Stimulated activated CD4-positive, alpha-beta T cell treated with anti-CD3 and anti-CD28 coated beads, TNF-alpha, amount 100 ng/mL, for 1 hour (primary cell): ENCODE results near the gene PSMF1.
A peak's percentile ranks its signal among the peaks of the same experiment; 100 is the strongest.

ENCODE experiments used
- DNase-seq, 3 donors: peaks; one replicate each; pipeline ENCODE4 v3.0.0-alpha.2; 2020; ENCODE audit warnings: low read depth in 3 of 3, low spot score in 1 of 3

The PSMF1 gene

DNA sequence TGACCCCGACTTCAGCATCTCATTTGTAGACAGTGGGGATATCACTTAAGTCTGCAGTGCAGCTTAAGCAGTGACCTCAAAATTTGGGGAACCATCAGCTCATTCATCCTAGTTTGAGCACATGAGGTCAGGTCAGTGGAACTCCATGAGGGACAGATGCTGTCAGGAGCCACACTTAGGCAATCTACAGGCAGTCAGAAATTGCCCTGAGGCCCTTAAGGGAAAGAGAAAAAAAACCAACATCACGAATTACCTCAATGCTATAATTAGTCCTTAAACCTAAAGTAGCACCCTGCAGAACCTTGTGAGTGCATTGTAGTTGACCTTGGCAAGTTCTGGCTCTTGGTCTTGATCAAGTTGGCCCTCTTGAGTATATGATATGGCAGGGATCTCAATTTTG, 45.3 kb downstream of the PSMF1 start:
- DNase-seq, result no peak

DNA sequence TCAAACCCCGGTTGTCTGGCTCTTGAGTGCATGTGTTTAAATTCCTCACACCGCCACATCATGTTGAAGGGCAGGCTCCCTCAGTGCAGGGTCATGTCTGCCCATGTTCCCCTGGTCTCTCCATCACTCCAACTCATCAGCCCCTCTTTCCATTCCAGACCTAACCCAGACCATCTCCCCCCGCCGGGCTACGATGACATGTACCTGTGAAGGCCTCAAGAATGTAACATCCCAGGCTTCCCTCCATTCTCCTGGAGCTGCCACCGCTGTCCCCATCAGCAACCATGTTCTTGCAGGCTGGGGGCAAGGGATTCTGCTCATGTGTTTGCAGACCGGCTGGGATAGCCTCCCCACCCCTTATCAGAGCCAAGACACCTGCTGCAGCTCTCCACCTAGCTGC, 46.5 kb downstream of the PSMF1 start:
- no peak for DNase-seq

DNA sequence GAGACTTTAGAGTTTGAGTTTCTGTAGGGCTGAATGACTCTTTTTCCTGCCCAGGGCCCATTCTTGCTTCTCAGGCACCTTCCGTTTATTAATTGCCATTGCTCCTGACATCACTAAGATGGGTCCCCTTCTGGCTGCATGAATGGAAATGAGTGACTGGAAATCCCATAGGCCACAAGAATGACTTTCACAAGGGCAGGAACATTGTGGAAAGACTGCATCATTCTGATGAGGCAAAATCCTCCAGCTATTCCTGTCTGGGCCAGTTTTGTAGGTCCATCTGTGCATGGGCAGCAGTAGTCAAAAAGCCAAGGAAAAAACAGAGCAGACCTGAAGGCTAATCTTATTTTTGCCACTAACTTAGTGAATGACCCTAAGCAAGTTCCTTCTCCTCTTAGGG, 47.1 kb downstream of the PSMF1 start:
- no peak for DNase-seq

DNA sequence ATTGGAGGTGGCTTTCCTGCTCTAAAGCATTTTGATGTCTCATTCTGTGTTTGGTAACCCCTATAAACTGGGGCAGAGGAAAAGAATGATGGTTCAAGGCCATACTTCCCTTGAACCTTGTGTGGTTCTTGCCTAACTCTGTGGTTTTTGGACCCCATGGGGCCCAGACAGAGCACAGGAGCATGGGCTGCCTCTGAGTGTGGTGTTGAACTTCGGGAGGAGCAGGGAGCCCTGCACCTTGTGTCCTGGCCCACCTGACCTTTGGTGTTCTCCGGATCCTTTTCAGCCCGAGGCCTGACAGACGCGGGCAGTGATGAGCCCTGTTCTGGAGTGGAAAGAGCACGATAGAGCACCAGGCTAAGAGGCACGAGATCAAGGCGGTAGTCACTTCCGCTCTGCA, 47.5 kb downstream of the PSMF1 start:
- no peak for DNase-seq

DNA sequence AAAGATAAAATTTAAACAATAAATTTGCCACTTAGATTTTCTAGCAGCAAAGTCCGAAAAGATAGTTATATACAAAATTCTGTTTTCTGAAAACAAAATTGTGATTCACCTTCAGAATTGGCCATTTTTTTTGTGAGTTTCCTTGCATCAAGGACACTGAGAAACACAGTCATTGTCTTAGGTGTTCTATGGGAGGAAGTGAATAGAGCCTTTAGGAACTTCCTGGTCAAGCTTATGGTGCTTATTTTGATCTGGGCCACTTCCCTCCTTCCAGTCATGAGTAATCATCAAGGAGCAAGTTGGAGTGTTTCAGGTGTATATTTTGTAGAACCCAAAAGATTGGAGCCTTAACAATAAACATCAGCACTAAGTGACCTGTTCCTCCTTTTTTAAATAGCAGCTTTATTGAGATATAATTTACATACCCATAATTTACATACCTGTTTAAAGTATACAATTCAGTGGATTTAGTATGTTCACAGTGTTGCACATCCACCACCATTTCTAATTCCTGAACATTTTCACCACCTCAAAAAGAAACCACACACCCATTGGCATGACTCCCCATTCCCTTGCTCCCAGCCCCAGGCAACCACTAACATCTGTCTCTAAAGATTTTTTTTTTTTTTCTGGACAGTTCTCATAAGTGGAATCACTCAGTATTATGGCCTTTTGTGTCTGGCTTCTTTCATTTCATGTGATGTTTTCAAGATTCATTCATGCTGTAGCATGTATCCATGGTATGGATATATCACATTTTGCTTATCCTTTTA, 48.7 kb downstream of the PSMF1 start:
- DNase-seq, result no peak

DNA sequence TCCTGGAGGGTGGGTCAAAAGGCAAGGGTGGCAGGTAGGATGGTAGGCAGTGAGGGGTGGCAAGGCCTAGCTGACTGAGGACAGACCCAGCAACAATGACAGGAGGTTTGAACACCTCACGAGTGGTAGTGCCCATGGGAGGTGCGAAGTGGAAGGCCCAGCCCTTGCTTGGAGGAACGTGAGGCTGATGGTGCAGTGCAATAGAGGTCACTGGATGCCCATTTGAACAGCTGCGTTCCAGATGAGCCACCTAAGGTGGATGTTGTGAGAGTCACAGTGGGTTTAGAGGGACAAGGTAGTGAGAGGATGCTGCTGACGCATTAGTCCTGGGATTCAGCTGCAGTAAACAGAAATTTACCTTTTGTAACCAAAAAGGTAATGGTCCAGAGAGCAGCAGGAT, 50.8 kb downstream of the PSMF1 start:
- DNase-seq, result no peak

DNA sequence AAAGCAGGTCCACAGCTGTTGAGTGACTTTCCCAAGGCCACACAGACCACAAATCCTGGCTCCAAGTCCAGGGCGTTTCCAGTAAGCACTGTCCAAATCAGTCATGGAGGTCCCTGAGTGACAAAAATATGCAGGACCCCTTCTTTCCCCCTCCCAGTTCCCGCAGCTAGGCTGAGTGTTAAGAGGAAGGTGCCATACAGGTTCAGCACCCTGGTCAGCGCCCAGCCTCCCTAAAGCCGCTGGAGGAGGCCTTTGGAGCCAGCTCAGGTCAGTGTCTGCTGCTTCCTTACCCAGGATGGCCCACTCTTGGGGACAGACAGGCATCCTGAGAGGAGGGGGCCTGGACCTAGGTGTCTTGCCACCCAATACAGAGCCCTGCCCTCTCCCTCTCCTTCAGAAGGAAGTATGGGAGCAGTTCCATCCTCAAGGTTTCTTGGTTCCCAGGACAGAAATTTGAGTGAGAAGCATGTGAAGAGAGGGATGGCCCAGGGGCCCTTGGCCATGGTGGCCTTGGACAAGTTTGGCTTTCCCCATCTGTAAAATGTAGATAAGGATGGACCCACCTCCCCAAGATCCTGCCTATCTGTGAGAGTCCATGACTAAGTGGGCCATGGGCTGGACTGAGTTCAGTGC, 53.2 kb downstream of the PSMF1 start:
- DNase-seq, result no peak

DNA sequence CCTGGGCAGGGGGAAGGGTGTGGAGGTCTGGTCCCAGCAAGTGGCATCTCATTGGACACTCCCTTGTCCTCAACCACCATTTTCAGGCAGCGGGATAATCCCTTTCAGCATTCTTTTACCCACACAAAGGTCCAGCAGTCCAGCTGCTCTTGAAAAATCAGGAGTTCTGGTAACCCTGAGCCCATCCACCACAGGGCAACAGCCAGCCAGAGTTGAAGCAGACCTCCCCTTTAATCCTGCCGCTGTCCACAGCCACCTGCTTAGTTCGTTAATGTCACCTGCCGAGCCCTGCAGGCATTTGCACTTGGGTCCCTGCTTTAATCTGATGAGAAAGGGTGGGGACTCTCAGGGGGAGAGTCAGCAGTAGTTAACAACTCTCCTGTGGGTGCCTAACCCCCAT, 55.3 kb downstream of the PSMF1 start:
- no peak for DNase-seq

DNA sequence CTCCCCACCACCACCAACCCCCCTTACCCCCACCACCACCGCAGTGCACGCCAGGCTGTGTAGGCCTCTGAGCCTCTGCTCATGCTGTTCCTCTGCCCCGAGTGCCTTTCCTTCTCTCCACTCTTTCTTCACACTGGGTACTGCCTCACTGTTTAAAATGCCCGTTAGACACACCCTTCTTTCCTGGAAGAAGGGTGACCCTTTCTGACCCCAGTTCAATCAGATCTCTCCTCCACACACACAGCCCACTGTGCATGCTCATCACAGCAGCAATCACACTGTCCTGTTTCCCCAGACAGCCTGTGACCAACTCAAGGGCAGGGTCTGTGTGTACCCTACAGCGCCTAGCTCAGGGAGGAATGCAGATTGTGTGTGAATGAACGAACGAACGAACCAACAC, 56.4 kb downstream of the PSMF1 start:
- no peak for DNase-seq

DNA sequence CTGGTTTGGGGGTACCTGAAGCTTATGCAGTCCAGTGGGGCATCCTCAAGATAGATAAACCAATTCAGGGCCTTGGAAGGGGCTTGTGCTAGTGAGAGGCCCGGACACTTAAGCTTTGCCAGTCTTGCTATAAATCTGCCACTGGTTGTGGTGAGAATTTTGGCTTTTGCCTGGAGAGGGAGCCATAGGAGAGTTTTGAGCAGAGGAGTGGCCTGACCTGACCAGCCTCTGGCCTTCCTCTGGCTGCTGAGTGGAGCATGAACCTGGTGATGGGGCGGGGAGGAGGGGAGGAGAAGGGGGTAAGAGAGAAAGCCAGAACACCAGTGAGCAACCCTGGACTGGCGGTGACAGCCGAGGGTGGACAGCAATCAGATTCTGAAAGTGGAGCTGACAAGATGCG, 59.3 kb downstream of the PSMF1 start:
- DNase-seq, result no peak

DNA sequence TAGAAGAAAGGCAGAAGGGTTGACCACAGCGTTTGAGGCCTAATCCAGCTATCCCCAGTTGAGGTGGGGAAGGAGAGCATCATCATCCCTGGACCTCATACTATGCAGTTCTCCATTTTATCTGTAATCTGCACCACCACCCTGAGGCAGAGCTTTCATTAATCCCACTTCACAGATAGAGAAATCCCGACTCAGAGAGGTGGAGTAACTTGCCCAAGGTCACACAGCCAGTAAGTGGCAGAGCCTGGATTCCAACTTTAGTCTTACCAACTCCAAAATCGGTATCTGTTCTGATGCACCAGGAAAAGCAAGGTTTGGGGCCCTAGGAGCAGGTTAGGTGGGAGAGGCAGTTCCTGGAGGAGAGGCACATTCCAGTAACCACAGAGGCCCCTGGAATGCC, 59.7 kb downstream of the PSMF1 start:
- DNase-seq, result no peak

DNA sequence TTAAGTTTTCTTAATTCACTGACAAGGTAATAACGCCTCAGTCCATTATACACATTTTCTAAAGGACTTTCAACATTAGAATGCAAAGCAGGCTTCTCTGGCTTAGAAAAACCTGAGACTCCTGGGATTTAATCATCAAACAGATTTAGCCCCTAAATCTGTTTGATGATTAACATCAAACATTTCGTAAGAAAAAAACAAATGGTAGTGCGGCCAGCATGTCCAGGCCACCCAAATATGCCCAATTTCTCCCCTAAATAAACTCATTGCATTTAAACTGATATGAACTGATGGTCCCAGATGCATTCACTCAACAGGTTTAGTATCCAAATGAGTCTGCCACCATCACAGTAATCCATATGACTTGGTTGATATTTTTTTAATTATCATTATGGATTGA, 60.2 kb downstream of the PSMF1 start:
- no peak for DNase-seq

DNA sequence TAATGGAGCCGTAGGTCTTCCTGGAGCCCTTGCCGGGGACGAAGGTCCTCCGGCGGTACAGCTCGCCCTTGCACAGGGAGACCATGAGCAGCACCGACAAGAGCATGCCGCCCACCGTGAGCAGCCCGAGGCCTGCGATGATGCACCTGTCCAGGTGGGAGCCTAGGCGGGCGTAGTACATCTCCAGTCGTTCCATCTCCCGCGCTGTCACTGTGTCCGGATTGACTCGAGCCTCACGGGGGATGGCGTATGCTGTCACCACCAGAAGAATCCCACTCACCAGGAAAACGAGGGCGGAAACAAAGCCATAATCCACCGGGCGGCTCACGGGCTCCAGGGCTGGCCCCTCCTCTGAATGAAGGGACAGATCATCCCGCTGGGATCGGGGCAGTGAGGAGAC, 62.5 kb downstream of the PSMF1 start:
- DNase-seq, result no peak

DNA sequence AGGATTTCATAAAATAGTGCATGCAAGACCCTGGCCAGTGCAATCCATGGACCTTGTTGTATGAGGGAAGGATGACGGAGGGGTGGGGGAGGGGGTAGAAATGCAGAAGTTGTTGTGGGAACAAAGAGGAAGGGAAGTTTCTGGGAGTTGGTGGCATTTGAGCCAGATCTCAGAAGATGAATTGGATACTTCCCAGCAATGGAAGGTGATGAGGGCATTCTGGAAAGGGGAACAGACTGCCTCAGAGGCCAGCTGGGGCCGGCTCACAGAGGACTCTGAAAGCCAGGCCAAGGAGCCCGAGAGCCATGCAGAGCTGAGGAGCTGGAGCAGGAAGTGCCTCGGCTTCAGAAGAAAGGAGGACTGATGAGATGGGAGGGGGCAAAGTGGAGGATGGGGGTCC, 63.7 kb downstream of the PSMF1 start:
- no peak for DNase-seq

DNA sequence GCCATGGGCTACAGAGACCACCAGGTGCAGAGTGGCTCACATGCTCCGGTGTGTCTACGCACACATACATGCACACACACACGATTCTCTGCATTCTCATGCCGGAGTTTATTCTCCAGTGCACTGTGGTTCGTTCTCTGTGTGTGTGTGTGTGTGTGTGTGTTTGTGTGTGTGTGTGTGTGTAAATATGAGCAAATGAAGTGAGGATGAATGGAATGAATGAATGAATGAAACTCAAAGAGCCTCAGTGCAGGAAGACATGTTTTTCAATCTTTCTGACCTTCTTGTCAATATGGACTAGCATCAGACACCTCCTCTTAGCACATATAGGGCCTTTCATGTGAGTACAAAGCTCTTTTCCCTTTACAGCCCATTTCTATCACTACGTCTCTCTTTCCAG, 64.8 kb downstream of the PSMF1 start:
- DNase-seq, result no peak

DNA sequence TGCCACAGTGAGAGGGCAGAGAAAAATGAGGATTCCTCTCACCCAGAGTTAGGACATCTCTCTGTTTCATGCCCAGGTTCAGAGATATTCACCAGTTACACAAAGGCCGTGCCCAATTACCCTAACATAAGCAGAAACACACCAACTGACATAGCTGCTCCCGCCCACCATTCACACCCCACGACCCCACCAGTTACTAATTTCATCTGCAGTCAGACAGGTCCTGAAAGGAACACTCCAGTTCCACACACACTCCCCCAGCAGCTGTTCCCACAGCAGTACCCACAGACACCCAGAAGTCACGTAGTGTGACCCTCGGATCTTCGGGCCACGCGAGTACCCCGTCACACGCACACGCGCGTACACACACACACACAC, 65.8 kb downstream of the PSMF1 start:
- no peak for DNase-seq

DNA sequence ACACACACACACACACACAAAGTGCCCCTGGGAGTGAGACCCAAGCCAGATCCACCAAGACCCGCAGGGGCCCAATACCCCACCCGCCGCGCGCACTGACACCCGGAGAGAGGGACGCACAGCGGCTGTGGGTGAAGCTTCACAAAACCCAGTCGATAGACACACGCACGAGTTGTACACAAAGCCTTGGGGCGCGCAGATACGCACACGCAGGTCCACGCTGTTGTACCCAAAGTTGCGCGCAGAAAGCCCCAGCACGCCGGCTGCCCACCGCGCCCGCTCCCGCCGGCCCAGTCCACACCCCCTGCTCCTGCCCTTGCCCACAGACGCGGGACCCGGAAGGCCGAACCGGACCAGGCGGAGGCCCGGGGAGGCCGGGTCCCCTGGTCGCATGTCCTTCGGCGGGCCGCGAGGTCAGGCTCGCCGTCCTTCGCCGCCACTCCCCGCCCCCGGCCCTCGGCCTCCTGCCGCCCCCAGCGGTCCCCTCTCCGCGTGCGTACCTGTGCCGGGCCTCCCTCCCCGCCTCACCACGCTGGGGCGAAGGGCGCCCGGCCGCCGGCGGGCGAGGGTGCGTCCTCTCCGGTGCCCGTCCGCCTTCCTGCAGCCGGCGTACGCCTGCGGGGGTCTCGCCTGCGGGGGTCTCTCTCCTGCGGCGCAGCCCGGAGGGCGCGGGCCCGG, 66.4 kb downstream of the PSMF1 start, which contains the start of gene TMEM74B:
TMEM74B (minus strand) TSS at position 344 of the 678 bp plus-strand sequence. CDS start 1,180 bp downstream, outside the sequence.
- no peak for DNase-seq

DNA sequence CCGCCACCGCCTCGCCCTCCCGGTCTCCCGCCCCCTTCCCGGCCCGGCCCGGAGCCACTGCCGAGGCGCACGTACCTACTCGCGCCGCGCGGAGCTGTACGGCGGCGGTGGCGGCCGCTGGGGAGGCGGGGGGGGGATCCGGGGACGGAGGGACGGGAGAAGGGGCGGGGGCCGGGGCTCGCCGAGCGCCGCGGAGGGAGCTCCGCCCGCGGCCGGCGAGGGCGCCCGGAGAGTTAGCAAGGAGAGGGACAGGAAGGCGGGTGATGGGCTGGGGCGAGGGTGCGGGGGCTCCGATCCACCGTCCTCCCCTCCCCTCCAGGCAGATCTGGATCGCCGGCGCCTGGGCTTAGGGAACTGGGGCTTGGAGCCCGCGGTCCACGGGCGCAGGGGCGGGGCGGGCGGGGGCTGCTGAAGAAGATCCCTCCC, 66.9 kb downstream of the PSMF1 start:
- no peak for DNase-seq

DNA sequence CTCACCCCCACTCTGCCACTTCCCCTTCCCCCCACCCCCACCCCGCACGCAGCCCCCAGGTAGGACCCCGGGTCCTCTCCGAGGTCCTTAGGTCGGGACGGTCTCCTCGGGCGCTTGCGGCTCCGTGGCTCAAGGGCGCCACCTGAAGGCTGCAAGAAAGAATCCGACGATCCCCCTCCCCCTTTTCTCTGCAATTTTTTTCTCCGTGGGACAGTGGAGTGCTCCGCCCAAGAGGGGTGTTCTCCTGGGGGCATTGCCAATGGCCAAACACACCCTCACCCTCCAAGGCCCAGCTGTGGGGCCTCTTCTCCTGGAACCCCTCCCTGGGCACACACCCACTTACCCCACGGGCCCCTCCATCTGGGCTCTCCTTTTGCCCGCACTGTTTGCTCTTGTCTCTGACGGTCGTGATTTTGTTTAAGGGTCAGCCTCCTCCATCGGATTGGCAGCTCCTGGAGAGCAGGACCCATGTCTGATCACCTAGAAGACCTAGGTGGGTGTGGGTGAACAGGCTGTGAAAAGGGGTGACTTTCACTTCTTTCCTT, 67.5 kb downstream of the PSMF1 start:
- peak in 1 of 3 donors; percentile 28 for DNase-seq

DNA sequence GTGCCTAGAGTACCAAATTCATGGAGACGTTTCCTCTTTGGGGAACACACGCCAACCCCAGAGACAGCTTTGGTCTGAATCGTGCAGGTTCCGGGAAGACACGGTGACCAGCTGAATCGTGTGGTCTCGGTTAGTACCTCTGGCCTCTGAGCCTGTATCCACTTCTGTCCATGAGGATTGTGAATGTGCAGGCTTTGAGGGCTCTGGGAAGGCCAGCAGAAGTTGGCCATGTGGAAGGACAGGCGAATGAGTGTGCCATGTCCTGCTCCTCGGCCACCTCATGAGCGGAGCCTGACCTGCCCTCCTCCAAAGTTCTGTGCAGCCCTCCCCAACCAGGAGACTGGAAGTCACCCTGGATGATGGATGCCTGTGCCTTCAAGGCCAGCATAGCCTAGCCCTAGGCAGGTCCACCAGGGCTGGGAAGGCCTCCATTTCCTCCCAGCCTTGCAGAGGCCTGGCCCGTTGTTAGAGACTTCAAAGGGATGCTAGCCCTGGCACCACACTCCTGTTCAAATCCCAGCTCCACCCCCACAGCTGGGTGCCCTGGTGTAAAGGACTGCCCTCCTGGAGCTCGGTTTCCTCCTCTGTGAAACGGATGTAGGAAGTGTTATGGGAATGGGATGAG, 68.1 kb downstream of the PSMF1 start:
- no peak for DNase-seq

DNA sequence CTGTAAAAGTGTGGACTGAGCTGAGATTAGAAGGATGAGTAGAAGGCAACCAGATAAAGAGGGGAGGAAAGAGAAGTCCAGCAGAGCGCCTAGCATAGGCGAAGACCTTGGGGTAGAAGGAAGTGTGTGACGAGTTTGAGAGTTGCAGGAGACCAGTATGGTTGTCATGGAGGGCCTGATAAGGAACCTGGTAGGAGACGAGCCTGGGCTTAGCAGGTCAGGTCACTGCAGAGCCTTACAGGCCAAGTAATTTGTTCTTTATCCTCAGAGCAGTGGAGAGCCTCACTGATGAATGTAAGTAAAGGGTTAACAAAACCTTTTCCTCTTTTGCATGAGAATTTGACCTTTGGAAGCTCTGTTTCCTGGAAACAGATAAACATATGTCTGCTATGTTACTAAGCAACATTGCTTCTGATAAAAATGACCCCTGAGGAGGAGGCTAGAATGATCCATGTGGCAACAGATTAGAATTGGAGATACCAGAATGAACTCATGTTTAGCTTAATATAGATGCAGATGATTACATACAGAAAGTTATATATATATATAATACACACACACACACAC, 69.3 kb downstream of the PSMF1 start:
- no peak for DNase-seq
